Measurements from ENCODE around the gene CHMP1A.
A peak's percentile ranks its signal among the peaks of the same experiment; 100 is the strongest.
"Not testable (repeated sequence)": the region's sequence is repeated elsewhere in the genome, so short reads cannot be mapped to it uniquely, and the experiment has no call there.

The CHMP1A gene

GRCh38 chr16:89657442-89658220, at the start of gene CHMP1A, which contains the start of gene SPATA33:
TSS of gene CHMP1A (minus strand) at chr16:89657708. CDS start at chr16:89657588, 120 bp downstream.
TSS of gene SPATA33 (plus strand) at chr16:89657836. CDS start at chr16:89657912, 76 bp downstream.
- peak; percentile 92 for DNase-seq

GRCh38 chr16:89706518-89707260, 49.2 kb upstream of the CHMP1A start:
- no peak for DNase-seq

GRCh38 chr16:89705006-89705405, 47.5 kb upstream of the CHMP1A start:
- no peak for DNase-seq

GRCh38 chr16:89704281-89704680, 46.8 kb upstream of the CHMP1A start:
- DNase-seq: no peak

- DNase-seq: peak; percentile 97
Observed at GRCh38 chr16:89701425-89702406, 44.2 kb upstream of the CHMP1A start, which contains the start of gene SPATA2L. TSS of gene SPATA2L (minus strand) at chr16:89701705. CDS start at chr16:89701232, 473 bp downstream.

- peak; percentile 53 for DNase-seq
Observed at GRCh38 chr16:89700649-89701424, 43.3 kb upstream of the CHMP1A start.

- DNase-seq: peak; percentile 98
Observed at GRCh38 chr16:89700100-89700648, 42.7 kb upstream of the CHMP1A start.

GRCh38 chr16:89699629-89700099, 42.2 kb upstream of the CHMP1A start:
- DNase-seq: not testable (repeated sequence)

GRCh38 chr16:89698717-89699116, 41.2 kb upstream of the CHMP1A start:
- DNase-seq: not testable (repeated sequence)

GRCh38 chr16:89697616-89698331, 40.3 kb upstream of the CHMP1A start:
- no peak for DNase-seq

- no peak for DNase-seq
Observed at GRCh38 chr16:89697161-89697615, 39.7 kb upstream of the CHMP1A start.

GRCh38 chr16:89696670-89697128, 39.2 kb upstream of the CHMP1A start:
- DNase-seq: no peak

GRCh38 chr16:89695875-89696669, 38.6 kb upstream of the CHMP1A start:
- DNase-seq: no peak

GRCh38 chr16:89695086-89695874, 37.8 kb upstream of the CHMP1A start:
- DNase-seq: no peak

- DNase-seq: not testable (repeated sequence)
Observed at GRCh38 chr16:89694784-89695085, 37.2 kb upstream of the CHMP1A start.

- no peak for DNase-seq
Observed at GRCh38 chr16:89693931-89694783, 36.6 kb upstream of the CHMP1A start.

- no peak for DNase-seq
Observed at GRCh38 chr16:89693289-89693731, 35.8 kb upstream of the CHMP1A start.

All from stimulated activated CD4-positive, alpha-beta T cell treated with anti-CD3 and anti-CD28 coated beads, Interleukin-4, amount 100 ng/mL, for 1 hour (primary cell).